Measurements from ENCODE around the gene SPOCK1. TPM values are rescaled to one million over a fixed set of nuclear protein-coding genes. Genes with fewer than 3 reads are reported as not detected.

Gene SPOCK1
- total and polyA plus RNA-seq, 2 donors (not counting 3 experiments of a cell fraction or from before 2014, with no cell fraction given): 144 to 280 TPM

- ChIA-PET POLR2A (no interaction called here), CTCF (no interaction called here)
- H3K27ac ChIP-seq (ENCODE audit: insufficient read depth, low read depth, low read length): no peak overlapping the region
- intact Hi-C loops (cut with micrococcal nuclease): no loop called here
- dilution Hi-C loops (cut with MboI; ENCODE audit: extremely low pct_ligation_motif_present, low sequenced_read_pairs): no loop called here
- H3K9ac ChIP-seq (replicated peaks; ENCODE audit: extremely low read depth, insufficient read depth, low read length): no peak overlapping the region
- no peak for DNase-seq (ENCODE audit: low read depth, low spot score)
- H3K4me1 ChIP-seq (ENCODE audit: control insufficient read depth, extremely low read depth, insufficient read depth, low read length): peaks cover 13% of the 10 kb centered on the region
- H3K4me3 ChIP-seq (replicated peaks in 1 of 3; ENCODE audit: insufficient read depth in 1 of 3, low read depth in 1 of 3, low read length in 3 of 3): no peak overlapping the region
- H3K27me3 ChIP-seq (ENCODE audit: control insufficient read depth in 2 of 2, insufficient read depth in 2 of 2, low read length in 2 of 2): no peaks in the 10 kb centered on the region
- no TSS peak for BruUV-seq (replicated peaks)
- H3K79me2 ChIP-seq (ENCODE audit: control insufficient read depth, insufficient read depth, low read length): peaks cover 40% of the 10 kb centered on the region
- no peak for FAIRE-seq
- H4K20me1 ChIP-seq (replicated peaks; ENCODE audit: control insufficient read depth, extremely low read depth, insufficient read depth, low read length): peaks cover 3% of the 10 kb centered on the region
- H3K4me2 ChIP-seq (ENCODE audit: insufficient read depth, low read length): no peak overlapping the region
- H3K36me3 ChIP-seq (ENCODE audit: control insufficient read depth in 2 of 2, extremely low read depth in 1 of 2, insufficient read depth in 2 of 2, low read length in 2 of 2): no peaks in the 10 kb centered on the region
- no peak for TF ChIP-seq JUN (IDR thresholded peaks at IDR 0.05; ENCODE audit: borderline replicate concordance, insufficient read depth, insufficient read length, low read depth)
- no peak for TF ChIP-seq EZH2 (IDR thresholded peaks at IDR 0.05; ENCODE audit: borderline replicate concordance, low read depth, low read length, severe bottlenecking)
- TF ChIP-seq POLR2AphosphoS5 (IDR thresholded peaks at IDR 0.05; ENCODE audit: insufficient read depth, low read depth, low read length): no peak
- no peak overlapping the region for H2AFZ ChIP-seq (ENCODE audit: low read depth, low read length)
- no peaks in the 10 kb centered on the region for H3K9me3 ChIP-seq (replicated peaks; ENCODE audit: control insufficient read depth, insufficient read depth, low read length)
- H3K9me1 ChIP-seq (replicated peaks; ENCODE audit: control insufficient read depth, extremely low read depth, insufficient read depth, low read length): no peaks in the 10 kb centered on the region
Observed at GRCh38 chr5:137212471-137212870, 286.7 kb downstream of the SPOCK1 start.

- Histone ChIP-seq H3K4me2 (ENCODE audit: insufficient read depth, low read length) (peak overlapping the region; percentile 22), H3K9me1 (replicated peaks; ENCODE audit: control insufficient read depth, extremely low read depth, insufficient read depth, low read length) (no peaks in the 10 kb centered on the region), H3K4me3 (replicated peaks in 1 of 3; ENCODE audit: insufficient read depth in 1 of 3, low read depth in 1 of 3, low read length in 3 of 3) (no peak overlapping the region), H3K9ac (replicated peaks; ENCODE audit: extremely low read depth, insufficient read depth, low read length) (no peak overlapping the region), H4K20me1 (replicated peaks; ENCODE audit: control insufficient read depth, extremely low read depth, insufficient read depth, low read length) (peaks cover 3% of the 10 kb centered on the region), H3K27ac (ENCODE audit: insufficient read depth, low read depth, low read length) (no peak overlapping the region), H3K9me3 (replicated peaks; ENCODE audit: control insufficient read depth, insufficient read depth, low read length) (no peaks in the 10 kb centered on the region), H3K36me3 (ENCODE audit: control insufficient read depth in 2 of 2, extremely low read depth in 1 of 2, insufficient read depth in 2 of 2, low read length in 2 of 2) (no peaks in the 10 kb centered on the region), H2AFZ (ENCODE audit: low read depth, low read length) (no peak overlapping the region), H3K79me2 (ENCODE audit: control insufficient read depth, insufficient read depth, low read length) (peaks cover 47% of the 10 kb centered on the region), H3K4me1 (ENCODE audit: control insufficient read depth, extremely low read depth, insufficient read depth, low read length) (peaks cover 34% of the 10 kb centered on the region), H3K27me3 (ENCODE audit: control insufficient read depth in 2 of 2, insufficient read depth in 2 of 2, low read length in 2 of 2) (no peaks in the 10 kb centered on the region)
- FAIRE-seq (no peak), DNase-seq (ENCODE audit: low read depth, low spot score) (peak; percentile 23)
- intact Hi-C loops (cut with micrococcal nuclease): no loop called here
- BruUV-seq (replicated peaks): no TSS peak
- dilution Hi-C loops (cut with MboI; ENCODE audit: extremely low pct_ligation_motif_present, low sequenced_read_pairs): no loop called here
- no peak for TF ChIP-seq POLR2A (IDR thresholded peaks at IDR 0.05; ENCODE audit: low read depth, low read length)
- no peak for TF ChIP-seq CTCF (IDR thresholded peaks at IDR 0.05; ENCODE audit: extremely low read depth in 1 of 2, insufficient read depth in 1 of 2, low read depth in 1 of 2, low read length in 2 of 2)
- TF ChIP-seq JUN (IDR thresholded peaks at IDR 0.05; ENCODE audit: borderline replicate concordance, insufficient read depth, insufficient read length, low read depth): no peak
- TF ChIP-seq GATA2 (IDR thresholded peaks at IDR 0.05; ENCODE audit: insufficient read depth, insufficient read length, low read depth, low read length): no peak
- no peak for TF ChIP-seq FOS (IDR thresholded peaks at IDR 0.05; ENCODE audit: borderline replicate concordance, insufficient read depth, low read length)
- no peak for TF ChIP-seq MYC (IDR thresholded peaks at IDR 0.05; ENCODE audit: low read depth, low read length)
- no peak for TF ChIP-seq MAX (IDR thresholded peaks at IDR 0.05; ENCODE audit: insufficient read depth, insufficient read length)
- no peak for TF ChIP-seq EZH2 (IDR thresholded peaks at IDR 0.05; ENCODE audit: borderline replicate concordance, low read depth, low read length, severe bottlenecking)
- no peak for TF ChIP-seq POLR2AphosphoS5 (IDR thresholded peaks at IDR 0.05; ENCODE audit: insufficient read depth, low read depth, low read length)
- CTCF ChIA-PET: interaction anchor here (1.8 kb wide), 1 partner anchor 9 kb away, joined by 8 read pairs; no protein-coding TSS in a partner anchor
- POLR2A ChIA-PET: no interaction called here
Observed at GRCh38 chr5:137209232-137209809, 289.8 kb downstream of the SPOCK1 start.

All from endothelial cell of umbilical vein (primary cell).